Upper lobe of left lung (tissue), 4 donors: ENCODE measurements around the gene PEMT.

Source experiments
- CTCF ChIP-seq, 6 experiments: fragments of 450-650 bp in 4 of 6; fragments of 200-600 bp in 2 of 6; sonication (generic) in 2 of 6; IDR thresholded peaks; one replicate each; pipeline ENCODE4 v1.5.1; 2016 to 2019; ENCODE audit warnings: antibody characterized with exemption in 6 of 6
- EP300 ChIP-seq, 4 donors: sonication (generic); formaldehyde crosslinking; IDR thresholded peaks; one replicate each; pipeline ENCODE4 v1.5.1; 2017; ENCODE audit warnings: antibody characterized with exemption in 4 of 4, control low read depth in 2 of 4
- POLR2A ChIP-seq, 4 donors: fragments of 450-650 bp; IDR thresholded peaks; one replicate each; pipeline ENCODE4 v1.5.1; 2016 to 2017; ENCODE audit warnings: antibody characterized with exemption in 4 of 4, mild to moderate bottlenecking in 2 of 4
- POLR2AphosphoS5 ChIP-seq, 2 donors: sonication (generic); formaldehyde crosslinking; IDR thresholded peaks; one replicate each; pipeline ENCODE4 v1.5.1; 2017; ENCODE audit warnings: antibody characterized with exemption in 2 of 2

- TF ChIP-seq POLR2AphosphoS5 (IDR thresholded peaks at IDR 0.05) (no peak), CTCF (IDR thresholded peaks at IDR 0.05) (no peak), POLR2A (IDR thresholded peaks at IDR 0.05) (no peak), EP300 (IDR thresholded peaks at IDR 0.05) (no peak)
Measured at GRCh38 chr17:17556671-17557070, 34.8 kb downstream of the PEMT start.
